K562 (cell line): ENCODE data around the gene PLCB3. TPM values are rescaled to one million over a fixed set of nuclear protein-coding genes. Genes with fewer than 3 reads are reported as not detected.

Source experiments
- CBX1 ChIP-seq: sonication (generic); IDR thresholded peaks from 2 replicates; pipeline ENCODE4 v1.6.1; 2016; ENCODE audit warnings: antibody characterized with exemption, low read depth, mild to moderate bottlenecking
- CREB1 ChIP-seq, 2 experiments: sonication (generic) in 1 of 2; formaldehyde crosslinking in 1 of 2; IDR thresholded peaks; 2 replicates each; pipeline versions ENCODE4 v1.6.1 to v1.8.0; 2012 to 2022; ENCODE audit warnings: inconsistent platforms in 1 of 2, mild to moderate bottlenecking in 1 of 2, missing genetic modification reagents in 1 of 2, moderate library complexity in 1 of 2
- DACH1 ChIP-seq: fragments of 450-650 bp; IDR thresholded peaks from 2 replicates; pipeline ENCODE4 v1.6.1; 2018; ENCODE audit not compliant: partially characterized antibody
- EP400 ChIP-seq: fragments of 450-650 bp; IDR thresholded peaks from 2 replicates; pipeline ENCODE4 v1.6.1; 2017; ENCODE audit warnings: antibody characterized with exemption, mild to moderate bottlenecking, moderate library complexity
- ETV5 ChIP-seq: sonication (generic); formaldehyde crosslinking; IDR thresholded peaks from 2 replicates; pipeline ENCODE4 v1.4.0; 2020; ENCODE audit warnings: low read depth, mild to moderate bottlenecking, missing genetic modification reagents
- MTA3 ChIP-seq: fragments of 450-650 bp; formaldehyde crosslinking; IDR thresholded peaks from 2 replicates; pipeline ENCODE4 v1.6.1; 2017; ENCODE audit warnings: mild to moderate bottlenecking, borderline replicate concordance
- NFRKB ChIP-seq: fragments of 450-650 bp; IDR thresholded peaks from 2 replicates; pipeline ENCODE4 v1.6.1; 2016; ENCODE audit warnings: low read depth
- NR1H2 ChIP-seq: sonication (generic); formaldehyde crosslinking; IDR thresholded peaks from 2 replicates; pipeline ENCODE4 v1.4.0; 2020; ENCODE audit warnings: mild to moderate bottlenecking, missing genetic modification reagents
- RBM25 ChIP-seq: fragments of 200-400 bp; formaldehyde crosslinking; IDR thresholded peaks from 2 replicates; pipeline ENCODE4 v1.6.1; 2018; ENCODE audit warnings: low read length, low read depth, moderate library complexity; ENCODE audit not compliant: severe bottlenecking
- SP1 ChIP-seq: sonication (generic); formaldehyde crosslinking; IDR thresholded peaks from 2 replicates; pipeline ENCODE4 v1.8.1; 2022; ENCODE audit warnings: mild to moderate bottlenecking, missing genetic modification reagents
- ZBTB5 ChIP-seq: fragments of 450-650 bp; IDR thresholded peaks from 2 replicates; pipeline ENCODE4 v1.6.1; 2017; ENCODE audit warnings: antibody characterized with exemption
- polyA plus RNA-seq, 8 experiments: library from polyadenylated mRNA; depleted of rRNA in 4 of 8; stranded (reverse) in 5 of 8; unstranded in 3 of 8; fragments of >200 nt; fragmentation: Nextera tagmentation in 2 of 8; fragmentation: Illumina TruSeq in 1 of 8; extraction: Ambion mirVana in 2 of 8; extraction: Trizol in 1 of 8; gene quantifications; 2 replicates each; pipeline versions ENCODE4 v1.2.1 to v1.2.3, GENCODE V29; 2011 to 2014; ENCODE audit warnings: inconsistent platforms in 1 of 8, missing spikeins in 1 of 8
- total RNA-seq, 7 experiments: library from RNA; depleted of rRNA in 6 of 7; stranded (reverse); fragments of >200 nt in 6 of 7; fragmentation: Illumina TruSeq in 2 of 7; extraction: Trizol in 2 of 7; gene quantifications; 2 replicates each; pipeline versions ENCODE4 v1.2.1 to v1.2.3, GENCODE V29; 2011 to 2021; ENCODE audit warnings: low replicate concordance in 1 of 7
- TF ChIP-seq, protein P1 (sequence below), 2 experiments: fragments of 450-650 bp in 1 of 2; sonication (generic) in 1 of 2; formaldehyde crosslinking in 1 of 2; IDR thresholded peaks; 2 replicates each; pipeline versions ENCODE4 v1.7.1 to v1.9.0; 2016 to 2022; ENCODE audit warnings: inconsistent platforms in 1 of 2, mild to moderate bottlenecking in 1 of 2, missing genetic modification reagents in 1 of 2
- TF ChIP-seq, protein P2 (sequence below), 2 experiments: IDR thresholded peaks; 2 replicates each; pipeline ENCODE4 v1.6.1; 2011; ENCODE audit warnings: borderline replicate concordance in 1 of 2, control low read depth in 1 of 2, low read depth in 1 of 2, low read length in 1 of 2, mild to moderate bottlenecking in 1 of 2, mixed read lengths in 1 of 2, moderate library complexity in 1 of 2; ENCODE audit not compliant: insufficient read depth in 1 of 2, insufficient read length in 1 of 2, poor library complexity in 1 of 2, severe bottlenecking in 1 of 2; ENCODE audit errors: extremely low read depth in 1 of 2

PLCB3 gene
- total and polyA plus RNA-seq, 9 of the 15 experiments (the other 6 are each of a cell fraction or from before 2014, with no cell fraction given) = 0.31 to 44.8 (median 14.6) TPM

- TF ChIP-seq, protein P1, sequence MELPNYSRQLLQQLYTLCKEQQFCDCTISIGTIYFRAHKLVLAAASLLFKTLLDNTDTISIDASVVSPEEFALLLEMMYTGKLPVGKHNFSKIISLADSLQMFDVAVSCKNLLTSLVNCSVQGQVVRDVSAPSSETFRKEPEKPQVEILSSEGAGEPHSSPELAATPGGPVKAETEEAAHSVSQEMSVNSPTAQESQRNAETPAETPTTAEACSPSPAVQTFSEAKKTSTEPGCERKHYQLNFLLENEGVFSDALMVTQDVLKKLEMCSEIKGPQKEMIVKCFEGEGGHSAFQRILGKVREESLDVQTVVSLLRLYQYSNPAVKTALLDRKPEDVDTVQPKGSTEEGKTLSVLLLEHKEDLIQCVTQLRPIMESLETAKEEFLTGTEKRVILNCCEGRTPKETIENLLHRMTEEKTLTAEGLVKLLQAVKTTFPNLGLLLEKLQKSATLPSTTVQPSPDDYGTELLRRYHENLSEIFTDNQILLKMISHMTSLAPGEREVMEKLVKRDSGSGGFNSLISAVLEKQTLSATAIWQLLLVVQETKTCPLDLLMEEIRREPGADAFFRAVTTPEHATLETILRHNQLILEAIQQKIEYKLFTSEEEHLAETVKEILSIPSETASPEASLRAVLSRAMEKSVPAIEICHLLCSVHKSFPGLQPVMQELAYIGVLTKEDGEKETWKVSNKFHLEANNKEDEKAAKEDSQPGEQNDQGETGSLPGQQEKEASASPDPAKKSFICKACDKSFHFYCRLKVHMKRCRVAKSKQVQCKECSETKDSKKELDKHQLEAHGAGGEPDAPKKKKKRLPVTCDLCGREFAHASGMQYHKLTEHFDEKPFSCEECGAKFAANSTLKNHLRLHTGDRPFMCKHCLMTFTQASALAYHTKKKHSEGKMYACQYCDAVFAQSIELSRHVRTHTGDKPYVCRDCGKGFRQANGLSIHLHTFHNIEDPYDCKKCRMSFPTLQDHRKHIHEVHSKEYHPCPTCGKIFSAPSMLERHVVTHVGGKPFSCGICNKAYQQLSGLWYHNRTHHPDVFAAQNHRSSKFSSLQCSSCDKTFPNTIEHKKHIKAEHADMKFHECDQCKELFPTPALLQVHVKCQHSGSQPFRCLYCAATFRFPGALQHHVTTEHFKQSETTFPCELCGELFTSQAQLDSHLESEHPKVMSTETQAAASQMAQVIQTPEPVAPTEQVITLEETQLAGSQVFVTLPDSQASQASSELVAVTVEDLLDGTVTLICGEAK (IDR thresholded peaks at IDR 0.05) = peak; percentile 88
- TF ChIP-seq, protein P1 (CRISPR knock-in tag; IDR thresholded peaks at IDR 0.05) = no peak
- 0 out of 2 replicates have a peak, but pooled peaks have one; percentile 66 for TF ChIP-seq NR1H2 (CRISPR knock-in tag)
- TF ChIP-seq ETV5 (CRISPR knock-in tag) = peak; percentile 82
- peak; percentile 48; the same call in 1 of the 2 replicates for TF ChIP-seq ZBTB5
- TF ChIP-seq, protein P2, sequence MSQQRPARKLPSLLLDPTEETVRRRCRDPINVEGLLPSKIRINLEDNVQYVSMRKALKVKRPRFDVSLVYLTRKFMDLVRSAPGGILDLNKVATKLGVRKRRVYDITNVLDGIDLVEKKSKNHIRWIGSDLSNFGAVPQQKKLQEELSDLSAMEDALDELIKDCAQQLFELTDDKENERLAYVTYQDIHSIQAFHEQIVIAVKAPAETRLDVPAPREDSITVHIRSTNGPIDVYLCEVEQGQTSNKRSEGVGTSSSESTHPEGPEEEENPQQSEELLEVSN (IDR thresholded peaks at IDR 0.05; ENCODE audit: borderline replicate concordance in 1 of 2, extremely low read depth in 1 of 2, insufficient read depth in 1 of 2, insufficient read length in 1 of 2, low read depth in 1 of 2, low read length in 1 of 2, poor library complexity in 1 of 2, severe bottlenecking in 1 of 2) = peak in 1 of 2 experiments; percentile 47
- 0 out of 2 replicates have a peak, but pooled peaks have one; percentile 4 for TF ChIP-seq NFRKB
- peak; percentile 32; the same call in 1 of the 2 replicates for TF ChIP-seq MTA3
- peak; percentile 80 for TF ChIP-seq EP400
- no peak for TF ChIP-seq DACH1
- peak; percentile 87 for TF ChIP-seq SP1 (CRISPR knock-in tag)
- TF ChIP-seq CREB1 (IDR thresholded peaks at IDR 0.05) = 0 out of 2 replicates have a peak, but pooled peaks have one; percentile 34
- TF ChIP-seq CREB1 (CRISPR knock-in tag; IDR thresholded peaks at IDR 0.05) = peak; percentile 43; the same call in 1 of the 2 replicates
- 0 out of 2 replicates have a peak, but pooled peaks have one; percentile 44 for TF ChIP-seq CBX1
- TF ChIP-seq RBM25 = no peak
These were observed 25.5 kb upstream of the PLCB3 start, which contains the start of the genes NUDT22 and TRPT1 (continued) for GRCh38 chr11:64225608-64226506.
